Omental fat pad (tissue), 4 donors: Measurements from ENCODE around the gene MYOM1. TPM values are rescaled to one million over a fixed set of nuclear protein-coding genes. Genes with fewer than 3 reads are reported as not detected.

Source experiments
- ATAC-seq: fragments of 150-250 bp; one replicate; pipeline ENCODE4 v1.9.1; 2016; ENCODE audit warnings: mild to moderate bottlenecking, moderate library complexity; ENCODE audit not compliant: low FRiP score
- DNase-seq: peaks from one replicate; pipeline ENCODE4 v3.0.0-alpha.2; 2019; ENCODE audit warnings: low spot score
- total RNA-seq, 4 donors: library from RNA; depleted of rRNA; stranded (reverse); fragments of >200 nt; gene quantifications; one replicate each; pipeline ENCODE4 v1.1.0, GENCODE V29; 2016
- TF ChIP-seq, protein P1 (sequence below), 3 donors: fragments of 450-650 bp; IDR thresholded peaks; one replicate each; pipeline ENCODE4 v1.5.1; 2016 to 2017; ENCODE audit warnings: antibody characterized with exemption in 3 of 3, mild to moderate bottlenecking in 3 of 3, moderate library complexity in 2 of 3

The MYOM1 gene
- total RNA-seq, 4 donors from 2014 or later, result 2.6 to 8.5 (median 2.9) TPM

DNA sequence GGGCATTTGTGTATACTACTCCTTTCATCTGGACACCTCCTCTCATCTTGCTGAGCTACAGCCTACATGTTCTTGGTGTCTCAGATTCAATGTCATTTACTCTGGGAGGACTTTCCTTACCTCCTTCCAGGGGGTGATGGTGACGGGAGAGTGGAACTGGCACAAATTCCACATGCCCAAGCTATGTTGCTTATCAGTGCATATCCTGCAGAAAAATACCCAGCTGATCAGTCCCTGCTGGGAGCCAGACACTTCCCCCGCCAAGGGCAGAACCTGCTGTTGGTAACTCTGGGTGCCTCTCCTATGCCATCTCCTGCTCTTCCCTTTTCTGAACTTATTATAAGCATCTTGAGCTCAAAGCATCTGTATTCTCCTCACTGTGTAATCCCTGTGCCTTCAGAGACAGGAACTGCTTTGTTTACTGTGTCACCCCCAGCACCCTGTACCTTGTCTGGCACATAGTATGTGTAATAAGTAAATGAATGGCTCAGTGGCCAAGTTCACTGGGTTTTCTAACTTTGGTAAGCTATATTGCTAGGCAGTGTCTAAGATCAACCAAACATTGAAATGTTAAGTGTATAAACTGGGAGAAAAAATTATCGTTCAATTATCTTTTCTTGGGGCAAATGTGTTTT, 119.2 kb downstream of the MYOM1 start:
- TF ChIP-seq, protein P1, sequence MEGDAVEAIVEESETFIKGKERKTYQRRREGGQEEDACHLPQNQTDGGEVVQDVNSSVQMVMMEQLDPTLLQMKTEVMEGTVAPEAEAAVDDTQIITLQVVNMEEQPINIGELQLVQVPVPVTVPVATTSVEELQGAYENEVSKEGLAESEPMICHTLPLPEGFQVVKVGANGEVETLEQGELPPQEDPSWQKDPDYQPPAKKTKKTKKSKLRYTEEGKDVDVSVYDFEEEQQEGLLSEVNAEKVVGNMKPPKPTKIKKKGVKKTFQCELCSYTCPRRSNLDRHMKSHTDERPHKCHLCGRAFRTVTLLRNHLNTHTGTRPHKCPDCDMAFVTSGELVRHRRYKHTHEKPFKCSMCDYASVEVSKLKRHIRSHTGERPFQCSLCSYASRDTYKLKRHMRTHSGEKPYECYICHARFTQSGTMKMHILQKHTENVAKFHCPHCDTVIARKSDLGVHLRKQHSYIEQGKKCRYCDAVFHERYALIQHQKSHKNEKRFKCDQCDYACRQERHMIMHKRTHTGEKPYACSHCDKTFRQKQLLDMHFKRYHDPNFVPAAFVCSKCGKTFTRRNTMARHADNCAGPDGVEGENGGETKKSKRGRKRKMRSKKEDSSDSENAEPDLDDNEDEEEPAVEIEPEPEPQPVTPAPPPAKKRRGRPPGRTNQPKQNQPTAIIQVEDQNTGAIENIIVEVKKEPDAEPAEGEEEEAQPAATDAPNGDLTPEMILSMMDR (IDR thresholded peaks at IDR 0.05), result no peak
- DNase-seq (no peak), ATAC-seq (no peak)

DNA sequence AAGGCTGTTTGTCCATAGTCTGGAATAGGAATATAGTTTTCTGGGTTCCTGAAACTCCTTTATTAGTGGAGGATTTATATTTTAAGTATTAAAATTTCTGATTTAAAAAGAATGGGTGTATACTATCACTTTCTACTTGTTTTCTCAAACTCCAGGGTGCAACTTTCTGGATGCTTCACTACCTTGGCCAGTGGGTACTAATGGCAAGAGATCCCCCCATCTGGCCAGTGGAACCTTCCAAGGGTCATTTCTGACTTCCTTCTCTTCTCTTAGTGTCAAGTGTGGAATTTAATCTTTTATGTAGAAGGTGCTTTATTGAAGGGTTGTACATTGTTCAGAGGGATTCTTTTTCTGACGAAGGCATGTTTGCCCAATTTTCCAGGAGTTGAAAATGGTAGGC, 120.4 kb downstream of the MYOM1 start:
- TF ChIP-seq, protein P1 (IDR thresholded peaks at IDR 0.05), result no peak
- DNase-seq, result no peak
- ATAC-seq, result no peak

DNA sequence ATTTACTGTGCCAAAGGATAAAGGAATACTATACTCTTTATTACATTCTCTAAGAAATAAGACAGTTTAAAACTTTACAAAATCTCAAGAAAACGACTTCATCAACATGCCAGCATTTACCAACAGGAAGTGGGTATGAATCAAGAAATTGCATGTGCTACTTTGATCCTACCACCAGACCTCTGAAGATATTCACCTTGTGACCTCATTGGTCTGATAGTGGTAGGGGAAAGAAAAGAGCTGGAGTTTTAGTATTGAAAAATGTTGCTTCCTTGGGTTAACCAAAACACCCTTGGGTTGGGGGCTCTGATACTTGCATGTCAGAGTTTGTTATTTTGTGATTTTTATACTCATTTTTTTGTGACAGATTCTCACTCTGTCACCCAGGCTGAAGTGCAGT, 122.7 kb downstream of the MYOM1 start:
- ATAC-seq (no peak), DNase-seq (no peak)

DNA sequence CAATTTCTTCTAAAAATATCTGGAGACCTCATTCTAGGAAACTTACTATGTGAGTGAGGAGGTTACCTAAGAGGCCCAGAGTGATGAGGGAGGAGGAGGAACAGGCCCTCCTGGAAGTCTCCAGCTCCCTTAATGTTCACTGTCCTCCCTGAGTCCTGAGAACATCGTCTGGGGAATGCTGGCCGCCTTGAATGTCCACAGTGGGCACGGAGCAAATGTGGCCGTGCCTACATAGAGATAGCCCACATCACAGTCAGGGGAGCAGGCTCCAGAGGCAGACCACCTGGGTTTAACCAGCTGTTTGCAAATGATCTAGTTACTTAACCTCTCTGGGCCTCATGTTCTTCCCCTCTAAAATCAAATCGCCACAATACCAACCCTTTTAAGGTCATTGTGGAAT, 123.8 kb downstream of the MYOM1 start:
- TF ChIP-seq, protein P1 (IDR thresholded peaks at IDR 0.05), result no peak
- ATAC-seq (no peak), DNase-seq (no peak)

More for the DNA sequence above, 122.7 kb downstream of the MYOM1 start:
- TF ChIP-seq, protein P1 (IDR thresholded peaks at IDR 0.05), result no peak

DNA sequence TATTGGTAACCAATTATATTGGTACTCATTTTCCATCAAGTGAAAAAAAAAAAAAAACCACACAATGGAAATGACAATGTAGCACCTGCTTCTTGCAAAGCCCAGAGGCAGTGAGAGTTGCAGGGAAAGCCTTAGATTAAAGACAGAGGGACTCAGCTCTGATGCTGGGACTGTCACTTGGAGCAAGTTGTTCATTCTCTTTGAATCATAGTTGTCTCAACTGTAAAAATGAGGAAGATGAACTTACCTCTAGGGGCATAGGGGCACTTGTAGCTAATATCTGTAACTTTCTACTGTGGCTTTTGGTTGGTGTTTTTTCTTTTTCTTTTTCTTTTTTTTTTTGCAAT, 125.5 kb downstream of the MYOM1 start:
- ATAC-seq (no peak), DNase-seq (no peak)
- TF ChIP-seq, protein P1 (IDR thresholded peaks at IDR 0.05), result no peak

DNA sequence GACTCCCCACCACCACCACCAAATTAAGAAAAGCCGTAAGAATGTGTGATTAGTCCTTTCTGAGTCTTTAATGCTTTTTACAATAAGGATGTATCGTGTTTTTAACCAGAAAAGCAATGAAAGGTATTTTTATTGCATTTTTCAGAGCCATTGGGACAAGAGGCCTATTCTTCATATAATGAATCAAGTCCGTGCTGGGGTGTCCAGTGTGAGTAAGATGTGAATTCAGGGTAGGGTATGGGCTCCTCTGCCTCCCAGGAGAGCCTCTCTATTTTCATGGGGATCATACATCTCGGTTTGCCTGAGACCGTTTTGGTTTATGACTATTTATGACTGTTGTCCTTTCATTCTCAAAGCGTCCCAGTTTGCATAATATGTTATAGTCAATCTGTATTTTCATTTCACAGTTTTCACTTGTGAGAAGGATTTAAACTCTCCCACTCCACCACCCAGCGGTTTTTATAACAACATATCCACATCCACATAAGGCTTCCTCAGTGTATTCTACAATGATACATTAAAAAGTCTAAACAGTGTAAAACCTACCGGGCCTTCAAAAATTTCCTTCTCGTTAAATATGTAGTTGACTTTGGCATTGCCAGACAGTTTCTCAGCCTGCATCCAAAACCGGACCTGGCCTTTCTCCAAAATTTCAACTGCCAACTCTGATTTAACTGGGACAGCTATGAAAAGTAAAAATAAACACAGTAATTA, 126.0 kb downstream of the MYOM1 start:
- no peak for DNase-seq
- ATAC-seq, result no peak
- TF ChIP-seq, protein P1 (IDR thresholded peaks at IDR 0.05), result no peak

DNA sequence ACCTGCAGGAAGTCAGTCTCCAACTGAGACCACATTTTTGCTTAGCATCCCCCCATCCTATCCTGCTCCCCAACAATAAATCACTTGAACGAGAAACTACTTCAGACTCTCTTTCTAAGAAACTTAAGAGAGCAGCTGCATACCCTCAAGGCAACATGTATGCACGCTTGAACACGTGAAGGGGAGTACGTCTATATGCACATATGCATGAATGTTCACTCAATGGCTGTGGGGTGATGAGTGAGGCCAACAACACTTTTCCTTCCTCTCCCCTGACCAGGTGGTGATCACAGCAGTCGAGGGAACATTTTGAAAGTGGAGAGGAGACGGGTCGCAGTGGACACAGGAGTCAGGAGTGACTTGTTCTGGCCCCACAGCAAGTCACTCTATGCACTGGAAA, 127.0 kb downstream of the MYOM1 start:
- TF ChIP-seq, protein P1 (IDR thresholded peaks at IDR 0.05), result no peak
- ATAC-seq (no peak), DNase-seq (no peak)
